ENCODE data around the gene APOBEC3H. TPM values are rescaled to one million over a fixed set of nuclear protein-coding genes. Genes with fewer than 3 reads are reported as not detected.

Gene APOBEC3H
- total RNA-seq, 1 donor from 2014 or later = not detected

DNA sequence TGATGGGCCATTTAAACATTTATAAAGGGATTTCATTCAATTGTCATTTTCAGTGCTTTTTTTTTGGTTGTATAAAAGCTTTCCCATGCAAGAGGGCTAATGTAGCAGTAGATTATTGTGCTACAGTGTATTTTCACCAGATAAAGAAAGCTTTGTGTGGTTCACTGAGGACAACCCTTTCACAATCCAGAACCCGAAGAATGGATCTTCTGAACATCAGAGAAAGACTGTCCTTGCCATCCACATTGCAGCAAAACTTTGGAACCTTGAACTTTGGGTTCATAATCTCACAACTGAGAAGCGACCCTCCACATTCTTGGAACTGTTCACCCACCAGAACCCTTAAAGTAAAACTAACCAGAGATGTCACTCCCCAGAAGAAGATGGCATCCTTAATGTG is 9.3 kb downstream of the APOBEC3H start:
- Mint-ChIP-seq H3K9me3 (no peaks in the 10 kb centered on the region), H3K27me3 (ENCODE audit: low read depth) (no peaks in the 10 kb centered on the region), H3K27ac (no peak overlapping the region), H3K4me1 (peaks cover 7% of the 10 kb centered on the region), H3K4me3 (no peak overlapping the region), H3K36me3 (no peaks in the 10 kb centered on the region)
- no peak for DNase-seq (ENCODE audit: low spot score in 2 of 2, unreplicated experiment in 2 of 2)
- TF ChIP-seq, protein P1, sequence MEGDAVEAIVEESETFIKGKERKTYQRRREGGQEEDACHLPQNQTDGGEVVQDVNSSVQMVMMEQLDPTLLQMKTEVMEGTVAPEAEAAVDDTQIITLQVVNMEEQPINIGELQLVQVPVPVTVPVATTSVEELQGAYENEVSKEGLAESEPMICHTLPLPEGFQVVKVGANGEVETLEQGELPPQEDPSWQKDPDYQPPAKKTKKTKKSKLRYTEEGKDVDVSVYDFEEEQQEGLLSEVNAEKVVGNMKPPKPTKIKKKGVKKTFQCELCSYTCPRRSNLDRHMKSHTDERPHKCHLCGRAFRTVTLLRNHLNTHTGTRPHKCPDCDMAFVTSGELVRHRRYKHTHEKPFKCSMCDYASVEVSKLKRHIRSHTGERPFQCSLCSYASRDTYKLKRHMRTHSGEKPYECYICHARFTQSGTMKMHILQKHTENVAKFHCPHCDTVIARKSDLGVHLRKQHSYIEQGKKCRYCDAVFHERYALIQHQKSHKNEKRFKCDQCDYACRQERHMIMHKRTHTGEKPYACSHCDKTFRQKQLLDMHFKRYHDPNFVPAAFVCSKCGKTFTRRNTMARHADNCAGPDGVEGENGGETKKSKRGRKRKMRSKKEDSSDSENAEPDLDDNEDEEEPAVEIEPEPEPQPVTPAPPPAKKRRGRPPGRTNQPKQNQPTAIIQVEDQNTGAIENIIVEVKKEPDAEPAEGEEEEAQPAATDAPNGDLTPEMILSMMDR (IDR thresholded peaks at IDR 0.05; ENCODE audit: unreplicated experiment) = no peak

DNA sequence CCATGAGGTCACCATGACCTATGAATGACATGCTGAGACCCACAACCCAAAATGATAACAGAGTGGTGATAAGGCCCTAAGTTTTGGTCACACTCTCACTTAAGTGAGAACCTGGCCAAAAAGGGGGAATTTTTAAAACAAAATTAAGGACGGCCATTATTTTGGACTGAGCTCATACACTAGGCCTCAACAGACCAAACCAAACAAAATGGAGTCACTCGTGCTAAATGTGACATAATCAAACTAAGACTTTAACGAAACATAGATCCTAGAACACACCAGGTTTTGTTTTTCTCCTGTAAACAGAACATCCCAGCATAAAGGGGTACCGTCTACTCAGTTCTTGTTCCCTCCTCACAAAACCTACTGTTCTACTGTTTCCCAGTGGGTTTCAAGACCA is 11.4 kb downstream of the APOBEC3H start:
- peaks cover 14% of the 10 kb centered on the region for H3K4me1 Mint-ChIP-seq
- H3K27ac Mint-ChIP-seq = peak overlapping the region; percentile 16
- H3K27me3 Mint-ChIP-seq (ENCODE audit: low read depth) = no peaks in the 10 kb centered on the region
- no peak for DNase-seq (ENCODE audit: low spot score in 2 of 2, unreplicated experiment in 2 of 2)
- H3K36me3 Mint-ChIP-seq = no peaks in the 10 kb centered on the region
- H3K9me3 Mint-ChIP-seq = no peaks in the 10 kb centered on the region
- no peak overlapping the region for H3K4me3 Mint-ChIP-seq
- TF ChIP-seq, protein P1 (IDR thresholded peaks at IDR 0.05; ENCODE audit: unreplicated experiment) = no peak

DNA sequence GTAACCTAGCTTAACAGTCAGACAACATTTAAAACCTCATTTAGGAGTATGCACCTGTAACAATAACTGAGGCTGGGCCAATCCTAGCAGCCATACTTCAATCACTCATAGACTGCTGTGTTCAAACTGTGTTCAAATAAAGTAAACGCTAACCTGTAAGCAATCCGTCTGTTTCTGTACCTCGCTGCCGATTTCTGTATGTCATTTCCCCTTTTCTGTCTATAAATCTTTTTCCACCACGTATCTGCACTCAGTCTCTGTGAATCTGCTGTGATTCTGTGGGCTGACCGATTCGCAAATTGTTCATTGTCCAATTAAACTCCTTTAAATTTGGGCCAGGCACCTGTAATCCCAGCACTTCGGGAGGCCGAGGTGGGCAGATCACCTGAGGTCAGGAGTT is 12.3 kb downstream of the APOBEC3H start:
- DNase-seq (ENCODE audit: low spot score in 2 of 2, unreplicated experiment in 2 of 2) = no peak
- Mint-ChIP-seq H3K27ac (no peak overlapping the region), H3K4me3 (no peak overlapping the region), H3K4me1 (peaks cover 22% of the 10 kb centered on the region), H3K27me3 (ENCODE audit: low read depth) (no peaks in the 10 kb centered on the region), H3K9me3 (no peaks in the 10 kb centered on the region), H3K36me3 (no peaks in the 10 kb centered on the region)
- TF ChIP-seq, protein P1 (IDR thresholded peaks at IDR 0.05; ENCODE audit: unreplicated experiment) = no peak

DNA sequence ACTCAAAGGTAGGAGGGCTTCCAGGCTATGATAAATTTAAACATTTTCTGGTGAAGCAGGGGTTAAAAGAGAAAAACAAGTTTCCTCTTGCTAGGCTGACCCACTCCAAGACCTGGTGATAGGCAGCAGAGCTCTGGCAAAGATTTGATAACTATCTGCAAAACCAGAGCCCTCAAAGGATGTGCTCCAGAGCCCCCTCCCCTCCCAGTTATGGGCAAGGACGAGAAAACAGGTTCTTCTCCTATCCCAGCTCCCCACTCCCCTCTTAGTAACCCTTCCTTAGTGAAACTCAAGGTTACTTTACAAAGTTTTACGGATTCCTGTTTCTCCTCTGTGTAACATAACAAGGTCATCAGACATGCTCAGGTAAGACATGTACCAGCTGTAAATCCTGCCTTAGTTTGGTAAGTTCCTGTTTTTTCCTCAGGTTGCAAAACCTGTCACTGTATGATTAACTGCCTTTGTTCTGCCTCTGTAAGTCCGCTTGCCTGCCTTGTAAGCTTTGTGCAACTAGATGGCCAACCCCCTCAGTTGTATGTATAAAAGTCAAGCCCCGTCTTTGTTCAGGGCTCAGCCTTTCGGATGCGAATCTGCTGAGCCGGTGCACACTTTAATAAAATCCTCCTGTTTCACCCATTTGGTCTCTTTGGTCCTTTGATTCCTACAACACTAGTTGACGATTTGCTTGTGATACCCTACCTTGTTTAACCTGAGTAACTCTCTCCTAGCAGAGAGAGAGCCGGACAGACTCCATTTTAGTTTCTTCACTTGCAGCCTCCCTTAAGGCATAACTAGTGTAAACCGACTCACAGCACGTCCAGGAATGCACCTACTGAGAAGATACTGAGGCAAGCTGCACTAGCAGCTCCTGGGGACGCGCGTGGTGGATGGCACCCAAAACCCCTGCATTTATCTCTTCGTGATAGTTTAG is 13.9 kb downstream of the APOBEC3H start:
- H3K27me3 Mint-ChIP-seq (ENCODE audit: low read depth) = no peaks in the 10 kb centered on the region
- peaks cover 38% of the 10 kb centered on the region for H3K4me1 Mint-ChIP-seq
- DNase-seq (ENCODE audit: low spot score in 2 of 2, unreplicated experiment in 2 of 2) = no peak
- H3K9me3 Mint-ChIP-seq = no peaks in the 10 kb centered on the region
- H3K36me3 Mint-ChIP-seq = no peaks in the 10 kb centered on the region
- peak overlapping the region; percentile 2 for H3K4me3 Mint-ChIP-seq
- TF ChIP-seq, protein P1 (IDR thresholded peaks at IDR 0.05; ENCODE audit: unreplicated experiment) = no peak
- peak overlapping the region; percentile 88 for H3K27ac Mint-ChIP-seq

DNA sequence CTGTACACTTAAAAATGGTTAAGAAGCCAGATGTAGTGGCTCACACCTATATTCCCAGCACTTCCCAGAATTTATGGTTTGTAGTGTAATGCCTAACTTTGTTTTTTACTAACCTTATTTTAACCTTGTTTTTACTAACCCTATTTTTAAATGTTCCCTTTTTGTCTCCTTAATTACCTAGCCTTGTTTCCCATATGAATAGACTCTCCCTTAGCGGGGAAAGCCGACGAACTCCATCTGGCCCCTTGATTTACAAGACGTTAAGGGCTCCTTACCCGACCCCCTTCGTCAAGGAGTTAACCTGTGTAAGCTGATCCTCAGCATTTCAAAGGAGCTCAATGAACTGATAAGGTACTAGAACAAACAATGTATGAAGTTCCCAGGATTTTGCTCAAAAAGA is 17.1 kb downstream of the APOBEC3H start:
- peak overlapping the region; percentile 22 for H3K4me3 Mint-ChIP-seq
- no peaks in the 10 kb centered on the region for H3K9me3 Mint-ChIP-seq
- no peaks in the 10 kb centered on the region for H3K36me3 Mint-ChIP-seq
- TF ChIP-seq, protein P1 (IDR thresholded peaks at IDR 0.05; ENCODE audit: unreplicated experiment) = no peak
- DNase-seq (ENCODE audit: low spot score in 2 of 2, unreplicated experiment in 2 of 2) = no peak
- H3K4me1 Mint-ChIP-seq = peaks cover 43% of the 10 kb centered on the region
- H3K27me3 Mint-ChIP-seq (ENCODE audit: low read depth) = no peaks in the 10 kb centered on the region
- peak overlapping the region; percentile 84 for H3K27ac Mint-ChIP-seq
